ENCODE measurements around the gene CYBA. TPM values are rescaled to one million over a fixed set of nuclear protein-coding genes. Genes with fewer than 3 reads are reported as not detected.

CYBA gene
- total RNA-seq, 1 donor from 2014 or later = 188 TPM

DNA sequence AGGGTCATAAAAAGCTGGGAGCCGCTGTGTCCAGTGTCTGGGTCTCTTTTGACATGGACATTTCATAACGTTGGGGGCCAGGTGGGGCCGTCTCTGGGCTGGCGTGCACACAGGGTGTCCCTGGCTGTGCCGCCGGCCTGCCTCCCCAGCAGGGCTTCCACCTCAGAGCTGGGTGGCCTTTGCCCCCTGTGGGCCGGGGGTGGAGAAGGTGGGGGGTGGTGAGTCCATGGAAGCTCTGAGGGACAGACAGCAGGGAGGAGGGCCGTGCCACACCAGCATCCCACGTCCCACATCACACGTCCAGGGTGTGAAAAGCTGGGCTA is 36.4 kb upstream of the CYBA start:
- H3K27ac ChIP-seq = no peak overlapping the region
- TF ChIP-seq, protein P1, sequence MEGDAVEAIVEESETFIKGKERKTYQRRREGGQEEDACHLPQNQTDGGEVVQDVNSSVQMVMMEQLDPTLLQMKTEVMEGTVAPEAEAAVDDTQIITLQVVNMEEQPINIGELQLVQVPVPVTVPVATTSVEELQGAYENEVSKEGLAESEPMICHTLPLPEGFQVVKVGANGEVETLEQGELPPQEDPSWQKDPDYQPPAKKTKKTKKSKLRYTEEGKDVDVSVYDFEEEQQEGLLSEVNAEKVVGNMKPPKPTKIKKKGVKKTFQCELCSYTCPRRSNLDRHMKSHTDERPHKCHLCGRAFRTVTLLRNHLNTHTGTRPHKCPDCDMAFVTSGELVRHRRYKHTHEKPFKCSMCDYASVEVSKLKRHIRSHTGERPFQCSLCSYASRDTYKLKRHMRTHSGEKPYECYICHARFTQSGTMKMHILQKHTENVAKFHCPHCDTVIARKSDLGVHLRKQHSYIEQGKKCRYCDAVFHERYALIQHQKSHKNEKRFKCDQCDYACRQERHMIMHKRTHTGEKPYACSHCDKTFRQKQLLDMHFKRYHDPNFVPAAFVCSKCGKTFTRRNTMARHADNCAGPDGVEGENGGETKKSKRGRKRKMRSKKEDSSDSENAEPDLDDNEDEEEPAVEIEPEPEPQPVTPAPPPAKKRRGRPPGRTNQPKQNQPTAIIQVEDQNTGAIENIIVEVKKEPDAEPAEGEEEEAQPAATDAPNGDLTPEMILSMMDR (IDR thresholded peaks at IDR 0.05) = no peak
- no peak for TF ChIP-seq POLR2A (IDR thresholded peaks at IDR 0.05)
- TF ChIP-seq POLR2AphosphoS5 (IDR thresholded peaks at IDR 0.05; ENCODE audit: insufficient read depth in 1 of 2, low read depth in 1 of 2) = no peak
- intact Hi-C loops (cut with DNase I) = loop anchor here (10.0 kb wide), 1 partner anchor 58 kb away; no protein-coding TSS in a partner anchor
- no peak for DNase-seq (ENCODE audit: extremely low spot score in 2 of 2)
- H3K9me3 ChIP-seq = no peaks in the 10 kb centered on the region
- H3K4me3 ChIP-seq = no peak overlapping the region
- no peaks in the 10 kb centered on the region for H3K36me3 ChIP-seq
- H3K27me3 ChIP-seq = no peaks in the 10 kb centered on the region
- peaks cover 24% of the 10 kb centered on the region for H3K4me1 ChIP-seq

DNA sequence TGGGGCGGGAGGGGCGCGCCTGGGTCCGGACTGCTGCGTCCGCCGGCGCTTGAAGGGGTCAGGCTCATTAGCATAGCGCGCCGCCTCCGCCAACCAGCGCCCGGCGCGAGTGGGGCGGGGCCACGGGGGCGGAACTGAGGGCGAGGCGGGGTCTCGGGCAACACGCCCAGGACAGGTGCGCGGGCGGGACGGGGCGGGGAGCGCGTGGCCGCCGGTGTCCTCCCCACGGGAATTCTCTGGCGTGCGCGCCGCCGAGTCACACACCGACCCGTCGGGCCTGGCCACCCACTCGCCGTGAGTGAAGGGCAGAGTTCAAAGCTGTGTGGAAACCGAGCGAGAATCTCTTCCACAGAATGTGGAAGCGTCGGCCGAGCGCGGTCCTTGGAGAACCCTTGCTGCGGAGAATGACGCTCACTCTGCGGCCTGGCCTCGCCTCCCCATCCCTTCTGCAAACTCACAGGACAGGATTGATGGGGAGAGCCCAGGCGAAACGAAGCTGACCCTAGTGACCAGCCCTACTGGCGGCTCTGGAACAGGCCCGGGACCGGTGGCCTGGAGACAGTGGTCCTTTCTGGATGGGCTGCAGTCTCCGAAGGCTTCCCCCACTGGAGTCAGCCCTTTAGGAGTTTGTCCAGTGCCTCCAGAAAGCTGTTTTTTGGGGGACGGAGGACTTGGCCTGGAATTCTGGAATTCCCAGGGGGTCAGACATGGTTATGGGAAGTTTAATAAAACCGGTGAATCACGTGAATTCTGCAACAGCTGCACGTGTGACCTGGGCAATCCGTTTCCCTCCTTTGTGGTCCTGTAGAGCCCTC is 35.8 kb upstream of the CYBA start, which contains the start of gene SNAI3:
Gene SNAI3, minus strand, starts transcription at position 69 of the 815 bp plus-strand sequence. CDS start 101 bp downstream, outside the sequence.
- H3K9me3 ChIP-seq = no peaks in the 10 kb centered on the region
- DNase-seq (ENCODE audit: extremely low spot score in 2 of 2) = no peak
- no peaks in the 10 kb centered on the region for H3K36me3 ChIP-seq
- peak within 1 kb of the TSS; percentile 40 to 51 for H3K4me3 ChIP-seq
- TF ChIP-seq POLR2AphosphoS5 (IDR thresholded peaks at IDR 0.05; ENCODE audit: insufficient read depth in 1 of 2, low read depth in 1 of 2) (no peak), POLR2A (IDR thresholded peaks at IDR 0.05) (no peak)
- TF ChIP-seq, protein P1 (IDR thresholded peaks at IDR 0.05) = no peak
- H3K4me1 ChIP-seq = peaks cover 24% of the 10 kb centered on the region
- no peaks in the 10 kb centered on the region for H3K27me3 ChIP-seq
- H3K27ac ChIP-seq = no peak within 1 kb of the TSS
- intact Hi-C loops (cut with DNase I) = loop anchor here (10.0 kb wide), 1 partner anchor 58 kb away; no protein-coding TSS in a partner anchor

DNA sequence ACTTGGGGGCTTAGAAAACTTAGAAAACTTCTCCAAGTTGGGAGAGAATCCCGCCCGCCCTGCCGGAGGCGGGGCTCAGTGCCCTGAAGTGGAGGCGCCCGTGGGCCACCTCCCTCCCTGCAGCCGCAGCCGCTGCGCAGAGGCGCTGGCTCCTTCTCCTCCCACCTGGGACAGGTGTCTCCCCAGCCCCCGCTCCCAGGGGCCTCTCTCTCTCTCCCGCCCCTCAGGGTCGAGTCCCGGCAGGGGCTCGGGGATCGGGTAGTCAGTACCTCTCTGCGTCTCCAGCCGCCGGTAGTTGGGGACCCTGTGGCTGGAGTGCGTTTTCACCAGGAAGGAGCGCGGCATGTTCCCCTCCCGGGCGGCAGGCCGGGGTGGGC is 35.2 kb upstream of the CYBA start:
- no peak for DNase-seq (ENCODE audit: extremely low spot score in 2 of 2)
- Histone ChIP-seq H3K4me1 (peaks cover 24% of the 10 kb centered on the region), H3K27ac (no peak overlapping the region), H3K36me3 (no peaks in the 10 kb centered on the region), H3K4me3 (peak overlapping the region; percentile 40 to 51), H3K9me3 (no peaks in the 10 kb centered on the region), H3K27me3 (no peaks in the 10 kb centered on the region)
- intact Hi-C loops (cut with DNase I) = loop anchor here (10.0 kb wide), 1 partner anchor 59 kb away; no protein-coding TSS in a partner anchor
- TF ChIP-seq POLR2AphosphoS5 (IDR thresholded peaks at IDR 0.05; ENCODE audit: insufficient read depth in 1 of 2, low read depth in 1 of 2) = peak in 1 of 2 donors; percentile 19
- TF ChIP-seq, protein P1 (IDR thresholded peaks at IDR 0.05) = no peak
- TF ChIP-seq POLR2A (IDR thresholded peaks at IDR 0.05) = no peak

DNA sequence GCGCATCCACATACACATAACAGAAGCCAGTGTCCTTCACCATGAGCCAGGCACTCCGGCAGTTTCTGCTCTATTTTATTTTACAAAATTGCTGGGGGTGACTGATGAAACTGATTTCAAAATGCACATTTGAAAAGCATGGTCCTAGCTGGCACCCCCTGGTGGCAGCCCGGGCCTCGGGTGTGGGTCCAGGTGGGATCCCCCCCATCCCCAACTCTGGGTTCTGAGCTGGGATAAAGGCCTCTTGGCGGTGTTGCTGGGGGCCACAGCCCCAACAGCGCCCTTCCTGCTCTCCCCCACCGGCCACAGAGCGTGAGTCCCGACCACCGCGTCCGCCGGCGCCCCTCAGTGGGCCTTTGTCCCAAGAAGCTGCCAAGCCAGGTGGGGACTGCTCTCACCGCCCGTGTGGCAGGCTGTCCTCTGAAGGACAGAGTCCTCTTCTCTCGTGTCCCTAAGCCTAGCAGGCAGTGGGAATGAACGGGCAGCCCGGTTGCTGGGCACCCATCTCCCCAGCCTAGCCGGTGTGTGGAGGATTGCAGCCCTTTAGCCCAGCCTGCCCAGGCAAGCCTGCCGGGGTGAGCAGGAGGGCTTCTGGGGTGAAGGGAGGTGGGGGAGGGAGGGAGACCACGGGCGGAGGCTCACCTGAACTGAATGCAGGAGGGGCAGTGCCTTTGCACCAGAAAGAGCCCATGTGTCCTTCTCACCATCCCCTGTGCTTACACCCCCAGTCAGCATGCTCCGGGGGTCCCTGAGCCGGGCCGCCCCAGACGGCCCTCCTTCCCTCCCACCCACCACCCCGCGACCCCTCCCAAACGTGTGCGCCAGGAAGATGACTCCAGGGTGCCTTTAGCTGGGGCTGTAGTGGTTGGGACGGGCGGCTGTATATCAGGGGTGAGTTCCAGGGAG is 34.6 kb upstream of the CYBA start:
- DNase-seq (ENCODE audit: extremely low spot score in 2 of 2) = no peak
- Histone ChIP-seq H3K27me3 (no peaks in the 10 kb centered on the region), H3K36me3 (no peaks in the 10 kb centered on the region), H3K9me3 (no peaks in the 10 kb centered on the region), H3K4me1 (peaks cover 24% of the 10 kb centered on the region), H3K4me3 (peak overlapping the region; percentile 40 to 51), H3K27ac (no peak overlapping the region)
- intact Hi-C loops (cut with DNase I) = loop anchor here (10.0 kb wide), 1 partner anchor 59 kb away; no protein-coding TSS in a partner anchor
- TF ChIP-seq POLR2AphosphoS5 (IDR thresholded peaks at IDR 0.05; ENCODE audit: insufficient read depth in 1 of 2, low read depth in 1 of 2) (no peak), POLR2A (IDR thresholded peaks at IDR 0.05) (no peak)
- TF ChIP-seq, protein P1 (IDR thresholded peaks at IDR 0.05) = peak in 1 of 3 experiments; percentile 23
